ENCODE data around the gene TXNDC5. TPM values are rescaled to one million over a fixed set of nuclear protein-coding genes. Genes with fewer than 3 reads are reported as not detected.
"Not testable (repeated sequence)": the region's sequence is repeated elsewhere in the genome, so short reads cannot be mapped to it uniquely, and the experiment has no call there.

The TXNDC5 gene
- total RNA-seq, 3 donors from 2014 or later: 121 to 131 (median 122) TPM

DNA sequence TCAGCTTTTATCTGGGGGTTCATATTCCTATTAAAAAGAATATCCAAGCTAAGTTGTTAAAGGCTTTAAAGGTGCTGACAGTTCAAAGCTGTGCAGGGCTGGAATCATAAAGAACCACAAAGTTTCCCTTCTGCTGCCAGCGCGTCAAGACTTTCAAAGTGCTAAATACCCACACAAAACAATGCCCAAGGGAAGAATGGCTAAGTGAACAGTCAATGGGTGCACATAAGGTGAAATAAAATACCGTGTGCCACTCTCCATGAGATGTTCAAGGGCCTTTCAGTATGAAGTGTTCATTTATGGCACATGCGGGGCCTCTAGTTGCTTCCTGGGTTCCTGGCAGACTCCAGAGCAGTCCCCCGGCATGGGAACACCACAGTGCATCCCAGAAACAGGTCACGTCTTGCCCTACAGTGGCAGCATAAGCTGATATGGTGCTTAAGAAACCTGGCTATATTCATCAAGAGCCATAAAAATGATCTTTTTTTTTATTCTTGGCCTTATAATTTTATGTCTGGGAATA is 14.1 kb downstream of the TXNDC5 start:
- Mint-ChIP-seq H3K4me3 (no peak overlapping the region), H3K4me1 (ENCODE audit: low read depth) (no peaks in the 10 kb centered on the region), H3K9me3 (no peaks in the 10 kb centered on the region), H3K36me3 (ENCODE audit: insufficient read depth) (peaks cover 66% of the 10 kb centered on the region), H3K27me3 (ENCODE audit: low read depth) (no peaks in the 10 kb centered on the region)
- DNase-seq (no peak), ATAC-seq (no peak)

DNA sequence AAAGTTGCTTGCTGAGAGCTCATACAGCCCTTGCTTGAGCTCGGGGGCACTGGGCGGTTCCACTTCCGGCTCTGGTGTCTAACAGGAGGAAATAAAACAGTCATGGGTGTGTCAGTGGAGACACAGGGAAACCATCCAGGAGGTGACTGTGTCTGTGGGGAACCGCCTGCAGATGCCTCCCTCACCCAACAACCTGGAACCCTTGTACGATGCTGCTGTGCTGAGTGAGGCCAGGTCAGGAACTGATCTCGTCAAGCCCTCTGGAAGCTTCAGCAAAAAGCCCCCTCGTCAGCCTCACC is 15.5 kb downstream of the TXNDC5 start:
- no peak for DNase-seq

DNA sequence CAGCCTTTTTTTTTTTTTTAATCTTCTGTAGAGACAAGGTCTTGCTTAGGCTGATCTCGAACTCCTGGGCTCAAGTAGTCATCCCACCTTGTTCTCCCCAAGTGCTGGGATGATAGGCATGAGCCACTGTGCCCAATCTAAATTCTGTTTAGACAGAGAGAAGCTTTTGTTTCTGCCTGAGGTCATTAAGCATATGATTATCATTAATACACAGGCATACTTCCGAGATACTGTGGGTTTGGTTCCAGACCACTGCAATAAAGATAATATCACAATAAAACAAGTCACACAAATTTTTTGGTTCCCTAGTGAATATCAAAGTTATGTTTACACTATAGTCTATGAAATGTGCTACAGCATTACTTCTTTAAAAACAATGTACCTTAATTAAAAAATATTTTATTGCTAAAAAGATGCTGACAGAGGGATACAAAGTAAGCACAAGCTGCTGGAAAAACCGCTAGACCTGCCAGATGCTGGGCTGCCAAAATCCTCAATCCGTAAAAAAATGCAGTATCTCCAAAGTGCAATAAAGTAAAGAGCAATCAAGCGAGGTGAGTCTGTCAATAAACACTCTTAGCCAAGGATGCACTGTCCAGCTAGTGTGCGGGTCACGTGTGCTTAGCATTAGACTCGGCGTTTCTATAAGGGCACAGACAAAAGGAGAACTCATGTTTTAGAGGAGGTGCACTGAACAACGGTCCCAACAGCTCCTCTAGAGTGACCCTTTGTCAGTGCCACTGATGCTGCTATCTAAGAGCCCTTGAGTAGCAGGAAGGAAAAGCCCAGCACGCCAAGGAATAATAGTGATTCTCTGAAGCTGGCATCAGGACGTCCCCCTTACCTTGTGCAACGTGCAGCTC is 16.1 kb downstream of the TXNDC5 start:
- no peaks in the 10 kb centered on the region for H3K4me1 Mint-ChIP-seq (ENCODE audit: low read depth)

More for the DNA sequence above, 15.5 kb downstream of the TXNDC5 start:
- Mint-ChIP-seq H3K4me1 (ENCODE audit: low read depth) (no peaks in the 10 kb centered on the region), H3K4me3 (no peak overlapping the region), H3K27me3 (ENCODE audit: low read depth) (no peaks in the 10 kb centered on the region), H3K36me3 (ENCODE audit: insufficient read depth) (peaks cover 61% of the 10 kb centered on the region), H3K9me3 (no peaks in the 10 kb centered on the region)
- ATAC-seq: no peak

DNA sequence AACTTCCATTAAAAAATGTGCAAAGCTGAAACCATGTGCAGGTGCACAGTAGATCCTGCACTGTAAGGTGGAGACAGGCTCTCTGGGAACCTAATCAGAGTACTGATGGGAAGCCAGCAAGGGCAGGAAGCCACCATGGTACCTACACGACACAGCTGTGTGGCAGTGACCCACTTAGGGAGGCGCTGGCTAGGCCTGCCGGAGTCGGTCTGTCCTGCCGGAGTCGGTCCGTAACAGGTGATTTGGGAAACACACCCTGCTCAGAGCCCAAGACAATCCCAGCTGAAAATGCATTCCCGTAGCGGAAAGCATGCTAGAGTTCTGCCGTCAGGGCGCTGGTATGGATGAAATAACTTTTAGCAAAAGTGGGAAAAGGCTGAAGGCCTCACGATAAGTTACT is 17.2 kb downstream of the TXNDC5 start:
- Mint-ChIP-seq H3K4me1 (ENCODE audit: low read depth) (no peaks in the 10 kb centered on the region), H3K9me3 (no peaks in the 10 kb centered on the region), H3K27me3 (ENCODE audit: low read depth) (no peaks in the 10 kb centered on the region), H3K36me3 (ENCODE audit: insufficient read depth) (peaks cover 57% of the 10 kb centered on the region), H3K4me3 (no peak overlapping the region)
- ATAC-seq: no peak
- no peak for DNase-seq

More for the DNA sequence above, 16.1 kb downstream of the TXNDC5 start:
- no peak overlapping the region for H3K4me3 Mint-ChIP-seq
- H3K27me3 Mint-ChIP-seq (ENCODE audit: low read depth): no peaks in the 10 kb centered on the region
- ATAC-seq: no peak
- no peaks in the 10 kb centered on the region for H3K9me3 Mint-ChIP-seq
- DNase-seq: no peak
- H3K36me3 Mint-ChIP-seq (ENCODE audit: insufficient read depth): peaks cover 59% of the 10 kb centered on the region

DNA sequence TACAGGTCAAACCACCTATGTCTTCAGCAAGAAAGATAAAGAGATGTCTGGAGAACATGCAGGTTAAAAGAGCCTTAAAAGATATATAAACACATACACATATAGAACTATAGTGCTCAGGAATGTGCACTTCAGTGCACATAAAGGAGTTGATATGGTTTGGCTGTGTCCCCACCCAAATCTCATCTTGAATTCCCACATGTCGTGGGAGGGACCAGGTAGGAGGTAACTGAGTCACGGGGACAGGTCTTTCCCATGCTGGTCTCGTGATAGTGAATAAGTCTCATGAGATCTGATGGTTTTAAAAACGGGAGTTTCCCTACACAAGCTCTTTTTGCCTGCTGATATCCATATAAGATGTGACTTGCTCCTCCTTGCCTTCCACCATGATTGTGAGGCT is 18.2 kb downstream of the TXNDC5 start:
- H3K4me3 Mint-ChIP-seq; H3K27me3 Mint-ChIP-seq (ENCODE audit: low read depth); ATAC-seq; H3K4me1 Mint-ChIP-seq (ENCODE audit: low read depth); DNase-seq; H3K9me3 Mint-ChIP-seq: not testable (repeated sequence)
- H3K36me3 Mint-ChIP-seq (ENCODE audit: insufficient read depth): peaks cover 55% of the 10 kb centered on the region

DNA sequence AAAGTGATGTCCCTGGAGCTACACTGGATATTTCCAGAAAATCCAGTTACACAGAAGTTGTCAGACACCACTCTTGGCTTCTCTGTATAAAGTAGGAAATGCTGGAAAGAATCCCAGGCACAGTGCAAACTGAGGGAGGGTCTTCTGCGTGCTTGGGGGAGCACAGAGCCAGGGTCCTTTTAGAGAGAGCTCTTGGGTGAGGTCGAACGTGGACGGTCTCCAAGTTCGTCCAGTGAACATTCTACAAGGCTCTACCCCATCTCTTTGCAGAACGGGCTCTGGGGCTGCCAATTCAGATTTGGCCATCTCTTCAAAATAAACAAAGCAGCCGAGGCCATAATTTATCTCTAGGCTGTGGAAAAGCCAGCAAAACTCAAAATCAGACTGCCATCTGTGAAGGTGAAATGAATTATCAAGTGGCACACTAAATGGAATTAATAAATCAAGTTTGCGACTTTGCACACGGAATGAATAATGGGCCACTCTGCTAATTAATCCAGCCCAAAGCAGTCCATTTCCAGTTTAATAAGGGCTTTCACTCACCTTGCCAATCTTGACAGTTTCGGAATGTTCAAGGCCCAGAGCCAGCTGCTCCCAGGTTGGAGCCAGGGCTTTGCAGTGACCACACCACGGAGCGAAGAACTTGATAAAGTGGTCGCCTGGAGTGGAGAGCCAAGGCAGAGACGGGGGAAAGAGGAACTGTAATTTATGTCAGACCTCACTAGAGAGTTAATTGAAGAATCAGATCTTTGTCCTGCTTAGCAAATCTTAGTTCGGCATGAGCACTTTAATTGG is 19.3 kb downstream of the TXNDC5 start:
- Mint-ChIP-seq H3K36me3 (ENCODE audit: insufficient read depth) (peaks cover 56% of the 10 kb centered on the region), H3K4me1 (ENCODE audit: low read depth) (no peaks in the 10 kb centered on the region), H3K4me3 (no peak overlapping the region), H3K9me3 (no peaks in the 10 kb centered on the region), H3K27me3 (ENCODE audit: low read depth) (no peaks in the 10 kb centered on the region)
- no peak for DNase-seq
- no peak for ATAC-seq

DNA sequence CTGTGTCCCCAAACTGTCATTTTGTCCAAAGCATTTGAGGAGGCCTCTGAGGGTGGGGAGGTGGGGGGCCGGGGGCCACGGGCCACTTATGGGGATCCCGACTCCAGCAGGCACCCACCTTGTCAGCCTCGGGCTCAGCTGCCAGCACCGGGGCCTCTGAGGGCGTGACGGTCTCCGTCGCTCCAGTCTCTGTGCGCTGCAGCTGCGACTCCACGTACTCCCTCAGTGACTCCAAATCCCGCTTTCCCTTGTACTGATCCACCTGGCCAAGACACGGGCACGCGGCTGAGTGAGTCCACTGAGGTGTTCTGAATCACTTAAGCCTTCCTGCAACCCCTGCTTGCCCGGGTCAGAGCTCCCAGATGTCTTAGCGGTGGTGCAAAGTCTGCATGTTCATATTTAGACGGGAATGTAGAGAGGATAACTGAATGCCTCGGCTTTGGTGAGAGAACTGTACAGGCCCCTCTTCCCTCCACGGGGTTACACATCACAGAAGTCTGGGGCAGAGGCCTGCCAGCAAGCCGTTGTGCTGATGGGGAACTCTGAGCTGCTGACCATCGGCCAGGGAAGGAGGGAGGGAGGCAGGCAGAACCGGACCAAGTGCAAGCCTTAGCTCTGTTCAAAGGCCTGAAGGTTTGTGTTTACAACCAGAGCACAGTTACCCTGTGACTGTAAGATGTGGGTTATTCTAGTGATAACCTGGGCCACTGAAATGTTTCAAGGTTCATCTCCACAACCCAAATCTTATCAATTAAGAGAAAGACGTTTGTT is 21.8 kb downstream of the TXNDC5 start:
- Mint-ChIP-seq H3K27me3 (ENCODE audit: low read depth) (no peaks in the 10 kb centered on the region), H3K36me3 (ENCODE audit: insufficient read depth) (peaks cover 63% of the 10 kb centered on the region), H3K4me3 (no peak overlapping the region), H3K4me1 (ENCODE audit: low read depth) (no peaks in the 10 kb centered on the region), H3K9me3 (no peaks in the 10 kb centered on the region)
- DNase-seq (no peak), ATAC-seq (no peak)

DNA sequence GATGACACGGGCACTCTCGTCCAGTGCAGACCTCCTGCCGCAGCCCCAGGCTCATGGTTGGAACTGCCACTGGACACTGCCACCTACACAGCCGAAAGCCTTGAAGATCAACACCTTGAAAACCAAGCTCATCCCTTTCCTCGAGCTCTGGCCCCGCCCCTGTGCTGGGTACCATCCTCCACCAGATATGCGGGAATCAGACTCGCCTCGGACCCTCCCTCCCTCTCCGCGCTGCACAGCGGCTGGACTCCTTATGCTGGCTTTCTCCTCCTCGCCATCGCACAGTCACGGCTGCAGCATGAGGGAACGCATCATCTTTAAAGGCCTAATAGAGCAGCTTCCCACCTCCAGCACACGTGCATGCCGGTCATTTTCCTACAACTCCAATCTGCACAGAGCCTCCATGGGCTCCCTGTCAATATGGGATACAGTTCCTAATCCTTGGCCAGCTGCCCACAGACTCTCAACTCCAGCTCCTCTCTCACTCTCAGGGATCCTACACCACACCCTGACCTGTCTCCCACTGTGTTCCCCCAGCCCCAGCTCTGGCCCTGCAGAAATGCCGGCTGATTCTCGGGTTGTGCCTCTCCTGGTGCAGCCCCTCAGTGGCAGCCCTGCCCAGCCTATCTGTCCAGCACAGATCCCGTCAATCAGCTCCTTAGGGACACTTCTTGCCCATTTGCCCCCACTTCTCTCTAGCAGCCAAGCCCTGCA is 23.2 kb downstream of the TXNDC5 start:
- H3K4me1 Mint-ChIP-seq (ENCODE audit: low read depth): no peaks in the 10 kb centered on the region
- H3K27me3 Mint-ChIP-seq (ENCODE audit: low read depth): no peaks in the 10 kb centered on the region
- DNase-seq: no peak
- no peak overlapping the region for H3K4me3 Mint-ChIP-seq
- peaks cover 68% of the 10 kb centered on the region for H3K36me3 Mint-ChIP-seq (ENCODE audit: insufficient read depth)
- no peaks in the 10 kb centered on the region for H3K9me3 Mint-ChIP-seq
- no peak for ATAC-seq

DNA sequence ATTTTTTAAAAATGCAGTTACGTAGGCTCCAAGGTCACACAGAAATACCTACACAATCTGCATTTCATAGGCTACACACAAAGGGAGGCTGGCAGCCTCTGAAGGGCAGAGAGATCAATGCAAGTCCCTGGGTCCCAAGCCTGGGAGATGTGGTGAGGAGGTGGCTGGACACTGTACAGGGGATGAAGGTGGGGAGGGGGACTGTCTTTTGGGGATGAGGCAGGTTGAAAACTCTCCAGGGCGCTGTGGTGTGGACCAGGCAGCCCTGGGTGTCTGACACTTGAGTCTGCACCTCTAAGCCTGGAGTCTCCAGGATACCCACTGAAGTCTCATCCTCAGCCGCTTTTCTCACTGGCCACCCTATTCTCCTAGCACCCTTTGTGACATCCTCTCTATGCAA is 24.5 kb downstream of the TXNDC5 start:
- no peak overlapping the region for H3K4me3 Mint-ChIP-seq
- ATAC-seq (no peak), DNase-seq (no peak)
- no peaks in the 10 kb centered on the region for H3K27me3 Mint-ChIP-seq (ENCODE audit: low read depth)
- no peaks in the 10 kb centered on the region for H3K4me1 Mint-ChIP-seq (ENCODE audit: low read depth)
- no peaks in the 10 kb centered on the region for H3K9me3 Mint-ChIP-seq
- peaks cover 65% of the 10 kb centered on the region for H3K36me3 Mint-ChIP-seq (ENCODE audit: insufficient read depth)

DNA sequence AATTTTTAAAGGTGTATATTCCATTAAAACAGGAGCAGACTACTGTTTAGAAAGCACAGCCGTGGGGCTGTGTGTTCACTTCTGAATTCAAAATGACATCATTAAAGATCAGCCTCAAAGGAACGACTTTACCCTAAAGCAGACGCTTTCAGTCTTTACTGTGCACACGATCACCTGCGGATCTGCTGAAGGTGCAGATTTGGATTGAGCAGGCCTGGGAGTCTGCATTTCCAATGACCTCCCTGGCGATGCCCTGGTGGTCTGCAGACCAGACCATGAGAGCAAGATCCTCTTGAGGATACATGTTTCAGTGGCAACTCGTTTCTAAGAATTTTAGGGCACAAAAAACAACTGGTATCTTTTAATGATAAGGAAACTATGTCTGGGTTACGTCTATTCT is 27.2 kb downstream of the TXNDC5 start:
- H3K27me3 Mint-ChIP-seq (ENCODE audit: low read depth): no peaks in the 10 kb centered on the region
- no peaks in the 10 kb centered on the region for H3K9me3 Mint-ChIP-seq
- ATAC-seq: no peak
- H3K4me3 Mint-ChIP-seq: no peak overlapping the region
- no peak for DNase-seq
- H3K36me3 Mint-ChIP-seq (ENCODE audit: insufficient read depth): peaks cover 64% of the 10 kb centered on the region
- H3K4me1 Mint-ChIP-seq (ENCODE audit: low read depth): no peaks in the 10 kb centered on the region

DNA sequence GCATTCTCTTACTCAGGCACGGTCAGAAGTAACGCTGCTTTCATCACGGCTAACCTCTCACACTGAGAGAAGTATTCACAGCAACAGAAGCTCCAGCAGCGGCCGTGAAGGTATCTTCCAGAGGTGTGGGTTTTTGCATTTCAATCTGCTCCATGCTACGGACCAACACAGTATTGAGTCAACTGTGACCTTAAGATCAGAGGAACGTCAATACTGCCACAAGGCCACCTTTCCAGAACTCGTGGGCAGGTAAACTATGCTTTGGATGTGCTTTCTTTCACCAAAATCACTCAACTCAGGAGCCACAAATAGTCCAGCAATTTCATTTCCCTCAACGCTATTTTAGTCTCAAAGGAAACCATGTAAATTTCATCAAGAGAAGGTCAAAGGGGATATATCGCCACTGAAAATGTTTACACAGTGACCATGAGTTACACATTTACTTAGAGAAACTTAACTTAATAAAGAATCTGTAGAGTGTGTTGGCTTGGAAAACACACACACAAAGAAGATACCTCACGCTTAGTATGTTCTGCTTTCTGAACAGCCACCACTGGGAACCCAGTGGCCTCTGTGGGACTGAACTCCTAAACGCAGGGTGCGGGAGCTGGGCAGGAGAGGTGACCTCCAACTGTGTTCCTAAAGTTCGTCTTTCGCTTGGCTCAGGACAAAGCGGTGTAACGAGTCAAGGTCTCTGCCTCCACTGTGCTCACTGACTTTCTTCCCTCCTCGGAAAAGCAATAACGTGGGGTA is 27.9 kb downstream of the TXNDC5 start:
- no peaks in the 10 kb centered on the region for H3K4me1 Mint-ChIP-seq (ENCODE audit: low read depth)
- no peak overlapping the region for H3K4me3 Mint-ChIP-seq
- ATAC-seq (no peak), DNase-seq (no peak)
- H3K36me3 Mint-ChIP-seq (ENCODE audit: insufficient read depth): peaks cover 59% of the 10 kb centered on the region
- no peaks in the 10 kb centered on the region for H3K27me3 Mint-ChIP-seq (ENCODE audit: low read depth)
- H3K9me3 Mint-ChIP-seq: no peaks in the 10 kb centered on the region

DNA sequence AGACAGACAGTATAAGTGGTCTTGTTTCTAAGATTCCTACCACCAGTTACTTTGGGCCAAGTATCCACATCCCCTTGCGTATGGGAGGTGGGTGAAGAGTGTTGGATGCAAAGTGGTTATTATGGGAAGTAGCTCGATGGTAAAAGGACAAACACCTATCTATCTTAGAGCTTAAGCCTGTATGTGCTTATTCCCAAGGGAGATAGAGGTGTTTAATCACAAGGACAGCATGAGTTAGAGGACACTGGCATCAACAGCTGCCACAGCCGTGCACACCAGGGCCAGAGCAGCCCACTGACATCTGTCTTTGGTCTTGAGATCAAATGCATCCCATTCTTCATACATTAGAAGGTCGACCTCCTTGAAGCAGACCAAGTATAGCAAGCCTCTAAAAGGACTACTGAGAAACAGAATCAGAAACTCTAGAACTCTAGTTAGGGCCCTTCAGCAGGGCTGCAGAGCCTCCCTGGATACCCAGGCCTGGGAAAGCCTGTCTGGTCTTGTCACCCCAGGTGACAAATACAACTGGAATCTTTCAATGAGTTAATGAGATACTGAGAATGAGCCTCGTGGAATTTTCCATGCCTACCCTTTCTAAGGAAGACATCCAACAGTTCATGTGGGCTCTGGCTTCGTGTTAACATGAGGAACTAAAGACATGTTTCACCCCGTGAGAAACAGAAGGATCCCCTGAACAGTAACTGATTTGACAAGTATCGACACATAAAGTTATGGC is 28.7 kb downstream of the TXNDC5 start:
- Mint-ChIP-seq H3K36me3 (ENCODE audit: insufficient read depth) (peaks cover 57% of the 10 kb centered on the region), H3K4me1 (ENCODE audit: low read depth) (no peaks in the 10 kb centered on the region), H3K4me3 (no peak overlapping the region), H3K9me3 (no peaks in the 10 kb centered on the region), H3K27me3 (ENCODE audit: low read depth) (no peaks in the 10 kb centered on the region)
- DNase-seq (no peak), ATAC-seq (no peak)

DNA sequence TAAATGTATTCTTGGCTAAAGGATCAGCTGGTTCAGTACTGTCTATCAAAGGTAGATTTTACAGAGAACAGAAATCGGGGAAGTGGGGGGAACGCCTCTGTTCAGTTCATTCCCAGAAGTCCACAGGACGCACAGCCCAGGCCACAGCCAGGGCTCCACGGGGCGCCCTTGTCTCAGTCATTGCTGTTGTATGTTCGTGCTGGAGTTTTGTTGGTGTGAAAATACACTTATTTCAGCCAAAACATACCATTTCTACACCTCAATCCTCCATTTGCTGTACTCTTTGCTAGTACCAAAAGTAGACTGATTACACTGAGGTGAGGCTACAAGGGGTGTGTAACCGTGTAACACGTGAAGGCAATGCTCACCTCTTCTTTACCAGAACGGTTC is 29.9 kb downstream of the TXNDC5 start:
- peaks cover 46% of the 10 kb centered on the region for H3K36me3 Mint-ChIP-seq (ENCODE audit: insufficient read depth)
- H3K27me3 Mint-ChIP-seq (ENCODE audit: low read depth): no peaks in the 10 kb centered on the region
- H3K4me3 Mint-ChIP-seq: no peak overlapping the region

More for the DNA sequence above, 29.9 kb downstream of the TXNDC5 start:
- Mint-ChIP-seq H3K9me3 (no peaks in the 10 kb centered on the region), H3K4me1 (ENCODE audit: low read depth) (no peaks in the 10 kb centered on the region)
- ATAC-seq: no peak
- DNase-seq: no peak
